ENCODE data around the gene CROCC2.
A peak's percentile ranks its signal among the peaks of the same experiment; 100 is the strongest.

Gene CROCC2

DNA sequence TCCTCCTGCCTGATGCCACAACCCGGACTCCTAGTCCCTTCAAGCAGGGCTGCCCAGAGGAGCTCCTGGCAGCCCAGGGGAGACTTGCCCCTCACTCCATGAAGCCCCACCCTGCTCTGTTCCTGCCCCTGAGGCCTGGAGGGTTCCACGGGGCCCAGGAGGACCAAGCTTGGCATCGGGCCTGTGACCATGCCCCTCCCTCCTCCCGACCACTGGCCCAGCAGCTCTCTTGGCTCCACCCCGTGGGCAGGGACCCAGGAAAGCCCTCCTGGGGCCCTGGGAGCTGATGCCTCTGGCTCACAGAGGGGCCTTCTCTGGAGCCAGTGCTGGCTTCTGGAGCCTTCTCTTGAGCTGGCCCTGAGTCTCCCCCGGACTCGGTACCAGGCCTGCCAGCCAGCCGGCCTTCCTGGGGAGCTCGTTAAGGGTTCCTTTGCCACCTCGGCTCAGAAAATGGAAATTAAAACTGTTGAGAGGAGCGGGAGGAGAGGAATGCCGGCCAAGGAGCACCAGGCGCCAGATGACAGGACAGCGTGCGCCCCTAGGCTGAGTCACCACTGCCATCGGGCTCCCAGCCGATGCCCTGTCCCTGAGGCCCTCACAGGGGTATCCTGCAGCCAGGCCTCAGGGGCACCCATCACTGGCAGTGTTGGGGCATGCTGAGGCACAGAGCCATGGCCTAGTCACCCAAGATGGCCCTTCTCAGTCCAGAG lies 51.7 kb downstream of the CROCC2 start:
- no peaks in the 10 kb centered on the region for H3K27me3 Mint-ChIP-seq
- H3K4me3 Mint-ChIP-seq, result no peak overlapping the region
- H3K4me1 Mint-ChIP-seq, result no peaks in the 10 kb centered on the region
- no peak for ATAC-seq
- no peak overlapping the region for H3K27ac Mint-ChIP-seq
- no peak for DNase-seq
- H3K9me3 Mint-ChIP-seq, result no peaks in the 10 kb centered on the region

DNA sequence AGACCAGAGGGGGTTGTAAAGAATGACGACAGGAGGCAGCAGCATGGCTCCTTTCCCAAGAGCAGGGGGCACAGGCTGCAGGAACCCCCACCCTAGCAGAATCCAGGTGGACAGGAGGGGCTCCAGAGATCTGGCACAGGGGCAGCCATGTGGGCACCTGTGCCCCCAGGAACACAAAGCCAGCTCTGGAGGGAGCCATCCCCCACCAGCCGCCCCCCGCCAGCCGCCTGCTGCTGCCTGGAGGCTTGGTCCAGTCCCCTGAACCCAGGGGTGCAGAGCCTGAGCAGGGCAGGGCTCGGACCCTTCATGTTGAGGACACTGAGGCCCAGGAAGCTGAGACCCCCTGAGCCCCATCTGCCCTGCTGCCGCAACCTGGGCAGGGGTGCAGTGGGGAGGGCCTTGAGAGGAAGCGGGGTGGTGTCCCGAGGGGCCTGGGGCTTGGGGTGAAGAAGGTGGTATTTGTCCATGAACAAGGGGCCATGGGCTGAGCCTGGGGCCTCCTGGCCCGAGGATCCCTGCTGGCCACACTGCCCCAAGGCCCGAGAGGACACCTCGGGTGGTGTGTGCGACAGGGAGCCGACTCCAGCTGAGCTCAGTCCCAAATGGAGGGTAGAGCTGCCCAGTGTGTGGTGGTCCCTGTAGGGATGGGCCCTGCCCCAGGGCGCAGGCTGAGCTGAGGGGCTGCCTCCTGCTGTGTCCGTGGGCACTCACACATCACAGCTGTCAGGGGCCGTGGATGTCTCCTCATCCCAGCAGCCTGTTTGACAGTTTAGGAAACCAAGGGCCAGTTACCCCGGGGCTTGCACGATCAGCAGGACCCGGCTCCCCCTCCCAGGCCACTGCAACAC lies 52.5 kb downstream of the CROCC2 start:
- no peaks in the 10 kb centered on the region for H3K27me3 Mint-ChIP-seq
- DNase-seq (peak in 1 of 2 donors; percentile 7), ATAC-seq (no peak)
- no peaks in the 10 kb centered on the region for H3K9me3 Mint-ChIP-seq
- H3K4me3 Mint-ChIP-seq, result no peak overlapping the region
- H3K27ac Mint-ChIP-seq, result no peak overlapping the region
- H3K4me1 Mint-ChIP-seq, result no peaks in the 10 kb centered on the region

DNA sequence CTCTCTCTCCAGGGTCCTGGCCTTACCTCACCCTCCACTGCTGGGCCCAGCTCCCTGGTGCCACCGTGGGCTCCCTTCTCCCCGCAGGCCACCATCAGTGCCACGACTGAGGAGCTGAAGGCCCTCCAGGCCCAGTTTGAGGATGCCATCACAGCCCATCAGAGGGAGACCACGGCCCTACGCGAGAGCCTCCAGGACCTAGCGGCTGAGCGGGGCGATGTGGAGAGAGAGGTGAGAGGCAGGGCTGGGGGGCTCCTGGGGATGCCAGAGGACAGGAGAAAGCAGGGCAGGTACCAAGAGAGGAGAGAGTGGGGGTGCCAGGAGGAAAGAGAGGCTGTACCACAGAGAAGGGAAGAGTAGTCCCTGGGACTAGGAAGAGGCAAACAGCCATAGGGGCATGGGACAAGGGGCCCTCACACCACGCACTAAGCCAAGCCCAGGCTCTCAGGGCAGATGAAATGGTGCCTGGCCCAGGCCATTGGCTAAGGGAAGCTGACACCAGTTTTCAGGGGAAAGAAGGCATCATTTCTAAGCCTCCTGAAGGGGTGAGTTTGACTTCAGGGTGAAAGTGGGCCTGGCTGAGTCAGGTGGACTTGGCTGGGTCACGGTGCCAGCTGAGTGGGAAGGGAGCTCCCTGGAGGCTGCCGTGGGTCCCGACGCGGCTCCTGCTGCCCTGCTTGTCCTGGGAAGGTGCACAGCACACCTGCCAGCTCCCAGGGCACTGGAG lies 53.2 kb downstream of the CROCC2 start:
- Mint-ChIP-seq H3K4me3 (no peak overlapping the region), H3K27ac (no peak overlapping the region), H3K4me1 (no peaks in the 10 kb centered on the region), H3K27me3 (no peaks in the 10 kb centered on the region), H3K9me3 (no peaks in the 10 kb centered on the region)
- ATAC-seq (no peak), DNase-seq (no peak)

DNA sequence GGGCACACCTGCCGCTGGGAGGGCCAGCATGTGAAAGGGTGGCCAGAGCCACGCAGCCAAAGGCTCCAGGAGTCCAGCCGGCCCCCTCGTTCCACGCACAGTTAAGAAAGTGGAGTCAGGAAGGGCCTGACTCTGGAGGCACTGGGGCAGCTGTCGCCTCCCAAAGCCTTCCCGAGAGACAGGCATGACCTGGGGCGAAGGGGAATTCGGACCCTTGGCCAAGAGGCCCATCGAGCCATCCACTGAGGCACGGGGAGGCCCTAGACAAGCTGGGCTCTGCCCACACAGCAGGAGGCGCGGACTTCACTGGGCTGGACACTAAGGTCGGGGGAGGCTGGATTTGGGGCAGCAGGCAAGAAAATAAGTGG lies 53.8 kb downstream of the CROCC2 start:
- ATAC-seq, result no peak
- no peaks in the 10 kb centered on the region for H3K9me3 Mint-ChIP-seq

DNA sequence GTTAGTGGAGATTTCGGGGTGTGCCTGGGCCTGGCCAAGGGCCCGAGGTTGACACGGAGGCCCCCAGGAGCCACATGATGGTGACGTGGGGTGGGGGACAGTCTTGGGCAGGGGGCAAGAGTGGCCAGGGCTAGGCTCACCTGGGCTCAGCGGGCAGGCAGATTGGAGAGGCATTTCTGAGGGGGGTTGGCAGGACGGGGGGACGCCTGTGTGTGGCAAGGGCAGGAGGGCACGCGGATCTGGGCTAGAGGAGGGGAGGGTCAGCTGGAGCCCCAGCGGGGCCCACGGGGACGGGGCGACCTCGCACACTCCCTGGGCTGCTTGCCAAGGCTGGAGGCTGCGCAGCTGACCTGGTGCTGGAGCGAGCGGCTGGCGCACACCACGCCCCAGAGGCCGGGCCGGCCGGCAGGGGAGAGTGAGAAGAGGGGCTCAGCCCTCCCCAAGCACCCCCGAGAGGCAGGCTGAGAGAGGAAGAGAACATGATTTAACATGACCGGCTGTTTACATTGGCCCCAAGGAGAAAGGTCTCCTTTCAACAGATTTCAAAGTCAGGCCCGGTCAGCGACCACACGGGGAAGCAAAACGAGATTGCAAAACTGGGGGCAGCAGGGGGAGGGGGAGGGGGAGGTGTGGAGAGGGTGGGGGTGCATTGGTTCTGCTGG lies 54.3 kb downstream of the CROCC2 start:
- Mint-ChIP-seq H3K4me1 (no peaks in the 10 kb centered on the region), H3K27me3 (no peaks in the 10 kb centered on the region), H3K4me3 (no peak overlapping the region), H3K9me3 (no peaks in the 10 kb centered on the region), H3K27ac (peak overlapping the region in 1 of 2 donors; percentile 61)
- ATAC-seq (no peak), DNase-seq (no peak)

More for the DNA sequence above, 53.8 kb downstream of the CROCC2 start:
- Mint-ChIP-seq H3K27ac (peak overlapping the region in 1 of 2 donors; percentile 78), H3K4me3 (no peak overlapping the region), H3K27me3 (no peaks in the 10 kb centered on the region), H3K4me1 (no peaks in the 10 kb centered on the region)
- DNase-seq, result no peak

DNA sequence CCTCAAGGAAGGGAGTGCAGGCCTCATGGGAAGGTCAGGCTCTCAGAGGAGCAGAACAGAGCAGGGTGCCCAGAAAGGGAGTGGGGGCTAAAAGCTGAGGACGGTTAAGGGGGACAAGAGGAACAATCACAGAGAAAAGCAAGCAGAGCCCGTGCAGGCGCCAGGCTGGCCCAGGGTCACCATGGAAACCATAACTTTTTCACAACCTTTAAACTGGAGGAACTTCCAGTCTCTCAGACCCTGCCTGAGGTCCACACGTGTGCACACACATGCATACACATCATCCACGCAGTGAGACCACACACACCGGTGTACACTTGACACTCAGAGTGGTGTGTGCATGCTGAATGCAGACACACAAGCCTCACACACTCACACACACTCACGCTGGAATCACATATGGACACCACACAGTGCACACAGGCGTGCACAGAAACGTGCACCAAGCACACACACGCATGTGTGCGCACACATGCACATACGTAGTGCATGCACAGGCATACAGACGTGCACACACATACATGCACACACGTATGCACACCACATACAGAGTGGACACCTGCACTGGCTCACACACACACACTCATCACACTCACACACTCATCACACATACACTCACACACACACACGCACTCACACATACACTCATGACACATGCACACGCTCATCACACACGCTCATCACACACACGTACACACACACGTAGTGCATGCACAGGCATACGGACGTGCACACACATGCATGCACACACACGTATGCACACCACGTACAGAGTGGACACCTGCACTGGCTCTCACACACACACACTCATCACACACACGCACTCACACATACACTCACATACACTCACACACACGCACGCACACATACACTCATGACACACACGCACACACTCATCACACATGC lies 55.1 kb downstream of the CROCC2 start:
- ATAC-seq (no peak), DNase-seq (no peak)
- H3K4me3 Mint-ChIP-seq, result no peak overlapping the region
- H3K4me1 Mint-ChIP-seq, result no peaks in the 10 kb centered on the region
- peak overlapping the region in 1 of 2 donors; percentile 61 for H3K27ac Mint-ChIP-seq
- H3K27me3 Mint-ChIP-seq, result no peaks in the 10 kb centered on the region
- no peaks in the 10 kb centered on the region for H3K9me3 Mint-ChIP-seq

DNA sequence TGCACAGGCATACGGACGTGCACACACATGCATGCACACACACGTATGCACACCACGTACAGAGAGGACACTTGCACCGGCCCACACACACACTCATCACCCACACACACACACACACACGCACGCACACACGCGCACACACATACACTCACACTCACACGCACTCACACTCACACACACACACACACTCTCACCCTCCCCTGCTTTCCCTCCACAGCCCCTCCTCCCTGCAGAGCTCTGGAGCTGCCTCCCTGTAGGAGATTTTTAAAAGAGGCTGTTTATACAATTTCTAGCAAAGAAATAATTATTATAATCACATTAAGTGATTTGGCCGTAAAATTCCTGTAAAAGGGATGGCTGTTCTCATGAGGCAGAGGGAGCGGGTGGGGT lies 55.8 kb downstream of the CROCC2 start:
- Mint-ChIP-seq H3K4me1 (no peaks in the 10 kb centered on the region), H3K4me3 (no peak overlapping the region), H3K27ac (no peak overlapping the region), H3K9me3 (no peaks in the 10 kb centered on the region), H3K27me3 (no peaks in the 10 kb centered on the region)
- DNase-seq, result no peak
- no peak for ATAC-seq

DNA sequence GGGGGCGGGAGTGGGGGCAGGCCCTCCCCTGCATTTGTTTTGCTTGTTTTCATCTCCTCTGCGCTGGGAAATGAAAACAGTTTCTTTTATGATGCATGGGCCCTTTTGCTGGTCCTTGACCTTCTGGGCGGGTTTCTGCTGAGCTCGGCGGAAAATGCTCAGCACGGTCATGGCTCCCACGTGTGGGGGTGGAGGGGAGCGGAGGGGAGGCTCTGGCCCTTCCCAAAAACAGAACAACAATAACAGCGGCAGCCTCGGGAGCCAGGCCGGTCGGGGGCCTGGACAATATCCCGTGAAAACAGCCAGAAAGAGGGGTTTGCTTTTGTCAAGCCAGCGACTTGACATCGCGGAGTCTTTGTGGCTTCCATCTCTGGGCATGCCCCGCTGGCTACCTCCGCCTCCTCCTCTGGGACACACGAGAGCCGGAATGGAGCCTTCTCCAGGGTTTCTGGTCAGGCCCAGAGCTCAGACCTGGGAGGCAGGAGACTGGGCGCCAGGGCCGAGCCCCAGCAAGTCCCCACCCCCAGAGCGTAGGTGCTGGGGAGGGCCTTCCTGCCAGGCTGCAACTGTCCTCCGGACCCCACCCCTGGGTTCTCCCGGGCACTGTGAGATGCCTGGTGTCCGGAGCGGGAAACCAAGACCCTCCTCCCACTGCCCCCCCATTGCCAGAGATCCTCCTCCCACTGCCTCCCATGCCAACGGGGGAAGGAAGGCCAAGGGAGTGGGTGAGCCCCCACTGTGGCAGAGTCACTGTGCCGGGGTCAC lies 56.3 kb downstream of the CROCC2 start:
- H3K9me3 Mint-ChIP-seq, result no peaks in the 10 kb centered on the region
- H3K4me3 Mint-ChIP-seq, result no peak overlapping the region
- no peaks in the 10 kb centered on the region for H3K4me1 Mint-ChIP-seq
- H3K27me3 Mint-ChIP-seq, result no peaks in the 10 kb centered on the region
- DNase-seq (no peak), ATAC-seq (no peak)
- H3K27ac Mint-ChIP-seq, result no peak overlapping the region

DNA sequence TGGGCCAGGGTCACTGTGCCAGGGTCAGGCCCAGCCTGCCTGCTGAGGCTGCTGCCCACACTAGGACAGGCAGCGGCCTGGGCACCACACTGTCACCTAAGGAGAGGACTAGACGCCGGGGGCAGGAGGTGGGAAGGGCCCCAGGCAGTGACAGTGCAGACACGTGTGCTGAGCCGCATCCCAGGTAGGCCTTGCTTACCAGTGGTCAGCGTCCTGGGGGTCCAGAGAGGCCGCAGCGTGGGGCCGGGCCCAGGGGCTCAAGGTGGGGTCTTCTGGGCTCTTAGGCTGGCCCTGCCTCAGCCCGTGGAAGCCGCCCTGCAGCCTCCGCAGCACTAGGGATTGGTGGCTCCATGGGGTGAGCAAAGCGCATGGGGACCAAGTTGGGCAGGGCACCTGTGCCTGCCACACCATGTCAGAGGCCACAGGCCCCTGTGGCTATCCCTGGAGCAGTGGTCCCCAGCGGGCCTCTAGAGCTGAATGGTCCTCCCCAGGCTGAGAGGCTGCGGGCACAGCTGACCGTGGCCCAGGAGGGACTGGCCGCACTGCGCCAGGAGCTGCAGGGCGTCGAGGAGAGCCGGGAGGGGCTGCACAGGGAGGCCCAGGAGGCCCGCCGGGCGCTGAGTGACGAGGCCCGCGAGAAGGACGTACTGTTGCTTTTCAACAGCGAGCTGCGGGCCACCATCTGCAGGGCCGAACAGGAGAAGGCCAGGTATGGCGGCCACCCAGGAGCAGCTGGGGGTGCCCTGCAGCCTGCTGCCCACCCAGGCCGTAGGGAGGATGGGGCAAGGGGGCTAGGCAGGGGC lies 57.1 kb downstream of the CROCC2 start:
- H3K27me3 Mint-ChIP-seq, result no peaks in the 10 kb centered on the region
- H3K9me3 Mint-ChIP-seq, result no peaks in the 10 kb centered on the region
- H3K4me1 Mint-ChIP-seq, result no peaks in the 10 kb centered on the region
- DNase-seq (no peak), ATAC-seq (no peak)
- H3K4me3 Mint-ChIP-seq, result no peak overlapping the region
- peak overlapping the region in 1 of 2 donors; percentile 7 for H3K27ac Mint-ChIP-seq

DNA sequence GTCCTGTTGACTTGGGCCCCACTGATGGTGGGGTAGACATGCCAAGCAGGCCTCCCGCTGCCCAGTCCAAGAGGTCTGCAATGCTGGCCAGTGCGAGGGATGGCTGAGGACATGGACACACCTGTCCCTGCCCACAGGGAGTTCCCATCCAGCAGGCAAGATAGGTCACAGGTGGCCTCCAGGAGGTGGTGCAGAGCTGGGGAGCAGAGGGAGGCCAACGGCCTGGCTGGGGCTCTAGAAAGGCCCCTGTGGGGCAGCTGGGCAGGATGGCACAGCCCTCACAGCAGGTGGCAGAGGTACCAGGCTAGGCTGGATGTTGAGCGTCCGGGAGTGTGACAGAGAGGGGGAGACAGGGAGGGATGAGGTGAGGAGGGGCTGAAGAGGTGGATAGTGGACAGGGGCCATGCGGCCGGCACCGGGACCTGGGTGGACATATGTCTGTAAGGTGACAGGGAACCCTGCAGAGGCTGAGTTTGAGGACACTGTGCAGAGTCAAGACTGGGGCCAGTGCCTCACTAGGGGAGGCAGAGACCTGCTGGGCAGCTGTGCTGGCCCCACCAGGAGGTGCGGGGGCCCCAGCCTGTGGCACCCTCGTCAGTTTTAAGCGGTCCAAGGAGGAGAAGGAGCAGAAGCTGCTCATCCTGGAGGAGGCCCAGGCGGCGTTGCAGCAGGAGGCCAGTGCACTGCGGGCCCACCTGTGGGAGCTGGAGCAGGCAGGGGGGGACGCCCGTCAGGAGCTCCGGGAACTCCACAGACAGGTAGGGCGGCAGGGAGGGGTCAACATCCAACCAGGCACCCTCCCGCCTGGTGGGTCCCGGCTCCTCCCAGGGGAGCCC lies 58.0 kb downstream of the CROCC2 start:
- ATAC-seq (no peak), DNase-seq (no peak)
- H3K4me3 Mint-ChIP-seq, result no peak overlapping the region
- no peak overlapping the region for H3K27ac Mint-ChIP-seq
- no peaks in the 10 kb centered on the region for H3K27me3 Mint-ChIP-seq
- H3K4me1 Mint-ChIP-seq, result no peaks in the 10 kb centered on the region
- no peaks in the 10 kb centered on the region for H3K9me3 Mint-ChIP-seq

DNA sequence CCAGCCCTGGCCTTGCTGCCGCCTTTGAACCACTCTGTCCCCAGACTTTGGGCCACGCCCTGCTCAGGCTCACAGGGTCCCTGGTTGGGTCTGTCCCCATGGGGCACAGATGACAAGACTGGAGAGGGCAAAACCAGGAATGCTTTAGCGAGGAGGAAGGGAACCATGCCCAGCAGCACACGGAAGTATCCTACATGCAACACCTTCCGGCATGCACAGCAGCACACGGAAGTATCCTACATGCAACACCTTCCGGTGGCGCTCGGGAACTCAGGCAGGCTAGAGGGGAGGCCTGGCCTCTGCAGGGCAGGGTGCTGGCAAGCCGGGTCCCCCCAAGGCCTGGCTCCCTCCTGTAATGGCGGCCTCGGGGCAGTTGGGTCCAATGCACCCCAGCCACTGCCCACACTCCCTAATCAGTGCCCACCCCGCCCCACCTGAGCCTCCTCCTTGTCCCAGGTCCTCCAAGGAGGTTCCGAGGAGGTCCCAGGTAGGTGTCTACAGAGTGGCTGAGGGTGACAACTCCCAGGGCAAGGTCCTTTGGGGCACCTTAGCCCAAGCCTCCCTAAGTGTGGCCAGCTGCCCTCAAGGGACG lies 58.7 kb downstream of the CROCC2 start:
- H3K27ac Mint-ChIP-seq, result no peak overlapping the region
- ATAC-seq (no peak), DNase-seq (no peak)
- H3K27me3 Mint-ChIP-seq, result no peaks in the 10 kb centered on the region
- no peaks in the 10 kb centered on the region for H3K9me3 Mint-ChIP-seq
- no peak overlapping the region for H3K4me3 Mint-ChIP-seq
- H3K4me1 Mint-ChIP-seq, result no peaks in the 10 kb centered on the region

DNA sequence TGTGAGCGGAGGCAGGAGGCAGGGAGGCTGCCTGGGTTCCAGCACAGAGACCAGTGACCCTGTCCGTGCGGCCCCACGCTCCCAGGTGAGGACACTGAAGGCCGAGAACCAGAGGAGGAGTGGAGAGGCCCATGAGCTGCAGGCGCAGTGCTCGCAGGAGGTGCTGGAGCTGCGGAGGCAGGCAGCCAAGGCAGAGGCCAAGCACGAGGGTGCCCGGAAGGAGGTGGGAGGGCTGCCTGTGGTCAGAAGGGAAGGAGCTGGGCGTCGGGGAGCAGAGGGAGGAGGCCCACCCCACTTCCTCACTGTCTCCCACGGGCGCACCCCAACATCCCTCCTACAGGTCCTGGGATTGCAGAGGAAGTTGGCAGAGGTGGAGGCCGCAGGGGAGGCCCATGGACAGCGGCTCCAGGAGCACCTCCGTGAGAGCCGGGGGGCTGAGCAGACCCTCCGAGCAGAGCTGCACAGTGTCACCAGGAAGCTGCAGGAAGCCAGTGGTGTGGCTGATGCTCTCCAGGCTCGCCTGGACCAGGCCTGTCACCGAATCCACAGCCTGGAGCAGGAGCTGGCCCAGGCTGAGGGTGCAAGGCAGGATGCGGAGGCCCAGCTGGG lies 59.3 kb downstream of the CROCC2 start:
- DNase-seq (no peak), ATAC-seq (no peak)
- no peak overlapping the region for H3K4me3 Mint-ChIP-seq
- H3K27me3 Mint-ChIP-seq, result no peaks in the 10 kb centered on the region
- peaks cover 0 to 4% of the 10 kb centered on the region in 2 donors for H3K9me3 Mint-ChIP-seq
- H3K4me1 Mint-ChIP-seq, result no peaks in the 10 kb centered on the region
- H3K27ac Mint-ChIP-seq, result no peak overlapping the region
